H9 (cell line): ENCODE data around the gene AP3D1. TPM values are rescaled to one million over a fixed set of nuclear protein-coding genes. Genes with fewer than 3 reads are reported as not detected.
A peak's percentile ranks its signal among the peaks of the same experiment; 100 is the strongest.

Experiments
- DNase-seq: peaks from one replicate; pipeline ENCODE4 v3.0.0-alpha.2; 2017
- H2AFZ ChIP-seq: one replicate; pipeline ENCODE4 v1.6.1; 2013; ENCODE audit warnings: mild to moderate bottlenecking, low read length, control low read depth, moderate library complexity
- H2AK5ac ChIP-seq: 2 replicates; pipeline ENCODE4 v1.6.1; 2013; ENCODE audit warnings: low read length, control low read depth, mixed read lengths; ENCODE audit not compliant: insufficient read length
- H2BK120ac ChIP-seq: one replicate; pipeline ENCODE4 v1.6.1; 2013; ENCODE audit warnings: low read depth, mild to moderate bottlenecking, low read length, control low read depth, inconsistent platforms; ENCODE audit not compliant: poor library complexity, severe bottlenecking
- H2BK12ac ChIP-seq: 2 replicates; pipeline ENCODE4 v1.6.1; 2013; ENCODE audit warnings: low read length, control low read depth, mixed read lengths, low read depth; ENCODE audit not compliant: insufficient read length
- H2BK15ac ChIP-seq: 2 replicates; pipeline ENCODE4 v1.6.1; 2013; ENCODE audit warnings: low read depth, low read length, control low read depth
- H2BK20ac ChIP-seq: one replicate; pipeline ENCODE4 v1.6.1; 2013; ENCODE audit warnings: low read depth, mild to moderate bottlenecking, low read length, control low read depth, inconsistent platforms; ENCODE audit not compliant: poor library complexity, severe bottlenecking
- H2BK5ac ChIP-seq: 2 replicates; pipeline ENCODE4 v1.6.1; 2013; ENCODE audit warnings: low read length, control low read depth, mixed read lengths; ENCODE audit not compliant: insufficient read length
- H3K14ac ChIP-seq: 2 replicates; pipeline ENCODE4 v1.6.1; 2013; ENCODE audit warnings: low read length, control low read depth; ENCODE audit not compliant: insufficient read depth
- H3K18ac ChIP-seq: 2 replicates; pipeline ENCODE4 v1.6.1; 2013; ENCODE audit warnings: low read depth, mild to moderate bottlenecking, mixed read lengths, low read length, control low read depth; ENCODE audit not compliant: insufficient read length
- H3K23ac ChIP-seq: 2 replicates; pipeline ENCODE4 v1.6.1; 2013; ENCODE audit warnings: low read length, control low read depth, mixed read lengths, low read depth; ENCODE audit not compliant: insufficient read length
- H3K23me2 ChIP-seq: 2 replicates; pipeline ENCODE4 v1.6.1; 2013; ENCODE audit warnings: low read depth, mild to moderate bottlenecking, mixed read lengths, low read length, control low read depth; ENCODE audit not compliant: insufficient read length, poor library complexity, severe bottlenecking
- H3K27ac ChIP-seq: 2 replicates; pipeline ENCODE4 v1.5.1; 2013; ENCODE audit warnings: low read length, control low read depth, mixed read lengths, low read depth; ENCODE audit not compliant: insufficient read length
- H3K27me3 ChIP-seq: 2 replicates; pipeline ENCODE4 v1.6.1; 2013; ENCODE audit warnings: low read length, control low read depth, inconsistent platforms; ENCODE audit not compliant: insufficient read depth
- H3K4ac ChIP-seq: 2 replicates; pipeline ENCODE4 v1.6.1; 2013; ENCODE audit warnings: low read depth, mild to moderate bottlenecking, control low read depth, inconsistent platforms, low read length, moderate library complexity
- H3K4me1 ChIP-seq: 2 replicates; pipeline ENCODE4 v1.6.1; 2013; ENCODE audit warnings: low read length, control low read depth, inconsistent platforms; ENCODE audit not compliant: insufficient read depth
- H3K4me2 ChIP-seq: 2 replicates; pipeline ENCODE4 v1.6.1; 2013; ENCODE audit warnings: low read length, control low read depth, mixed read lengths; ENCODE audit not compliant: insufficient read length, insufficient read depth
- H3K56ac ChIP-seq: 2 replicates; pipeline ENCODE4 v1.6.1; 2013; ENCODE audit warnings: low read depth, mild to moderate bottlenecking, mixed read lengths, low read length, control low read depth; ENCODE audit not compliant: insufficient read length
- H3K79me1 ChIP-seq: 2 replicates; pipeline ENCODE4 v1.6.1; 2013; ENCODE audit warnings: low read depth, mild to moderate bottlenecking, moderate library complexity, low read length, control low read depth, inconsistent platforms; ENCODE audit not compliant: insufficient read depth, poor library complexity, severe bottlenecking
- H3K79me2 ChIP-seq: 2 replicates; pipeline ENCODE4 v1.6.1; 2013; ENCODE audit warnings: low read length, control low read depth, inconsistent platforms; ENCODE audit not compliant: insufficient read depth
- H3K9ac ChIP-seq: 2 replicates; pipeline ENCODE4 v1.6.1; 2013; ENCODE audit warnings: low read length, control low read depth, mixed read lengths; ENCODE audit not compliant: insufficient read length; ENCODE audit errors: extremely low read depth
- H3K9me3 ChIP-seq: one replicate; pipeline ENCODE4 v1.6.1; 2013; ENCODE audit warnings: low read depth, low read length, inconsistent platforms; ENCODE audit not compliant: control insufficient read depth
- H3T11ph ChIP-seq: one replicate; pipeline ENCODE4 v1.6.1; 2013; ENCODE audit warnings: mild to moderate bottlenecking, low read length, control low read depth, inconsistent platforms
- H4K20me1 ChIP-seq: one replicate; pipeline ENCODE4 v1.6.1; 2013; ENCODE audit not compliant: control insufficient read depth, insufficient read length, insufficient read depth
- H4K5ac ChIP-seq: 2 replicates; pipeline ENCODE4 v1.6.1; 2013; ENCODE audit warnings: low read depth, mild to moderate bottlenecking, mixed read lengths, low read length, control low read depth; ENCODE audit not compliant: insufficient read length
- H4K8ac ChIP-seq: replicated peaks from 2 replicates; pipeline ENCODE4 v1.6.1; 2013; ENCODE audit warnings: low read length, control low read depth, mixed read lengths, low read depth; ENCODE audit not compliant: insufficient read length
- H4K91ac ChIP-seq: 2 replicates; pipeline ENCODE4 v1.6.1; 2013; ENCODE audit warnings: low read depth, mild to moderate bottlenecking, moderate library complexity, mixed read lengths, low read length, control low read depth; ENCODE audit not compliant: insufficient read length
- H3K27ac Mint-ChIP-seq, 3 experiments: 2 replicates in 2 of 3; 3 replicates in 1 of 3; pipeline ENCODE4 v1.8.0; 2020 to 2021; ENCODE audit warnings: mixed read lengths in 3 of 3, mild to moderate bottlenecking in 1 of 3, moderate library complexity in 1 of 3
- H3K27me3 Mint-ChIP-seq: 2 replicates; pipeline ENCODE4 v1.8.0; 2021; ENCODE audit warnings: low read depth, mild to moderate bottlenecking, moderate library complexity, mixed read lengths
- H3K36me3 Mint-ChIP-seq, 3 experiments: 2 replicates in 2 of 3; 3 replicates in 1 of 3; pipeline ENCODE4 v1.8.0; 2020 to 2021; ENCODE audit warnings: low read depth in 3 of 3, mixed read lengths in 3 of 3; ENCODE audit not compliant: insufficient read depth in 1 of 3
- H3K4me1 Mint-ChIP-seq, 2 experiments: 2 replicates each; pipeline ENCODE4 v1.8.0; 2020; ENCODE audit warnings: mixed read lengths in 2 of 2
- H3K4me3 Mint-ChIP-seq, 2 experiments: 2 replicates in 1 of 2; 3 replicates in 1 of 2; pipeline ENCODE4 v1.8.0; 2020 to 2021; ENCODE audit warnings: mild to moderate bottlenecking in 2 of 2, mixed read lengths in 2 of 2, moderate library complexity in 1 of 2
- H3K9me3 Mint-ChIP-seq, 2 experiments: 2 replicates in 1 of 2; 3 replicates in 1 of 2; pipeline ENCODE4 v1.8.0; 2020; ENCODE audit warnings: mild to moderate bottlenecking in 2 of 2, mixed read lengths in 2 of 2, moderate library complexity in 1 of 2
- WGBS: extraction: QIAGEN DNeasy Blood & Tissue Kit; methylation state at CpG from one replicate; pipeline ENCODE4 v1.1.7; 2013; ENCODE audit warnings: missing lambda C conversion rate, low lambda C conversion rate, mixed read lengths; ENCODE audit not compliant: insufficient read length; ENCODE audit errors: extremely low coverage; 5-methylcytosine and 5-hydroxymethylcytosine counted together
- total RNA-seq: library from RNA; stranded (reverse); gene quantifications from 2 replicates; pipeline ENCODE4 v1.2.1, GENCODE V29; 2021
- TF ChIP-seq, protein P1 (sequence below): fragments of 200-600 bp; sonication (generic); conservative IDR thresholded peaks from 3 replicates; pipeline ENCODE4 v1.8.0; 2021; ENCODE audit warnings: antibody characterized with exemption, mild to moderate bottlenecking

AP3D1 gene
- total RNA-seq, 1 experiment from 2014 or later: 142 TPM

- Histone ChIP-seq H3K9me3 (no peaks in the 10 kb centered on the region), H3K23me2 (no peaks in the 10 kb centered on the region), H2AFZ (no peak overlapping the region), H2BK5ac (no peak overlapping the region), H3K14ac (no peak overlapping the region), H3T11ph (no peak overlapping the region), H3K4me1 (no peaks in the 10 kb centered on the region), H3K4me2 (no peak overlapping the region), H3K27ac (no peak overlapping the region), H3K27me3 (no peaks in the 10 kb centered on the region), H2BK12ac (no peak overlapping the region), H3K23ac (no peak overlapping the region), H3K79me1 (no peaks in the 10 kb centered on the region), H2BK120ac (no peak overlapping the region), H2AK5ac (no peak overlapping the region), H4K8ac (no peak overlapping the region), H3K18ac (no peak overlapping the region), H2BK15ac (no peak overlapping the region), H3K9ac (no peak overlapping the region), H4K91ac (no peak overlapping the region), H3K79me2 (no peaks in the 10 kb centered on the region), H3K4ac (no peak overlapping the region), H4K5ac (no peak overlapping the region), H3K56ac (no peak overlapping the region), H2BK20ac (no peak overlapping the region), H4K20me1 (no peaks in the 10 kb centered on the region)
- TF ChIP-seq, protein P1, sequence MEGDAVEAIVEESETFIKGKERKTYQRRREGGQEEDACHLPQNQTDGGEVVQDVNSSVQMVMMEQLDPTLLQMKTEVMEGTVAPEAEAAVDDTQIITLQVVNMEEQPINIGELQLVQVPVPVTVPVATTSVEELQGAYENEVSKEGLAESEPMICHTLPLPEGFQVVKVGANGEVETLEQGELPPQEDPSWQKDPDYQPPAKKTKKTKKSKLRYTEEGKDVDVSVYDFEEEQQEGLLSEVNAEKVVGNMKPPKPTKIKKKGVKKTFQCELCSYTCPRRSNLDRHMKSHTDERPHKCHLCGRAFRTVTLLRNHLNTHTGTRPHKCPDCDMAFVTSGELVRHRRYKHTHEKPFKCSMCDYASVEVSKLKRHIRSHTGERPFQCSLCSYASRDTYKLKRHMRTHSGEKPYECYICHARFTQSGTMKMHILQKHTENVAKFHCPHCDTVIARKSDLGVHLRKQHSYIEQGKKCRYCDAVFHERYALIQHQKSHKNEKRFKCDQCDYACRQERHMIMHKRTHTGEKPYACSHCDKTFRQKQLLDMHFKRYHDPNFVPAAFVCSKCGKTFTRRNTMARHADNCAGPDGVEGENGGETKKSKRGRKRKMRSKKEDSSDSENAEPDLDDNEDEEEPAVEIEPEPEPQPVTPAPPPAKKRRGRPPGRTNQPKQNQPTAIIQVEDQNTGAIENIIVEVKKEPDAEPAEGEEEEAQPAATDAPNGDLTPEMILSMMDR: no peak
- no peaks in the 10 kb centered on the region for H3K9me3 Mint-ChIP-seq
- peaks cover 39 to 80% (median 74%) of the 10 kb centered on the region in 3 experiments for H3K36me3 Mint-ChIP-seq
- no peak overlapping the region for H3K4me3 Mint-ChIP-seq
- no peaks in the 10 kb centered on the region for H3K4me1 Mint-ChIP-seq
- H3K27ac Mint-ChIP-seq: 0 out of 7 replicates have a peak overlapping the region, but pooled peaks of 1 of the 3 experiments have one; percentile 40
- WGBS: no CpG with 5 or more reads among the region's 26 CpGs
- no peaks in the 10 kb centered on the region for H3K27me3 Mint-ChIP-seq
- DNase-seq: no peak
These were observed 30.5 kb downstream of the AP3D1 start for GRCh38 chr19:2120821-2121220.
